Activated CD4-positive, alpha-beta T cell treated with anti-CD3 and anti-CD28 coated beads for 4 hours (primary cell): ENCODE data around the gene UNC13B.
A peak's percentile ranks its signal among the peaks of the same experiment; 100 is the strongest.
"Not testable (repeated sequence)": the region's sequence is repeated elsewhere in the genome, so short reads cannot be mapped to it uniquely, and the experiment has no call there.

Source experiments
- DNase-seq, 2 donors: peaks; one replicate each; pipeline ENCODE4 v3.0.0-alpha.2; 2020

UNC13B gene

DNA sequence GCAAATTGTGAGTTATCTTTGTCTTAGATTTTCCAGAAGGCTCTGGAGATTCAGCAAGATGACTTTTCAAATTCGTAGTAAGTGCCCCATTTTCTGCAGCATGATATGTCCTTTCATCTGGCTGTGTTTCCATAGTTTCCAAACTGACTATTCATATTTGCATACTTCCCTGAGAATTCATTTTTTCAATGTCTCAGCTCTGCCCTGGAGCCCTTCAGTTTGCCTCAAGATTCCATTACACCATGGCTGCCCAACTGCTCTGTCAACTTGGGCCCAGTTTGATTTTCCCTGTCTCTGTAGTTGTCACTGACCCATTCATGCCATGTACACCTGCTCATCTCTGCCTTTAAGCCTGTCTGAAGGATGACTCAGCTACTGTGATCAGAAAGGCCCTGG is 233.9 kb downstream of the UNC13B start:
- DNase-seq, result no peak

DNA sequence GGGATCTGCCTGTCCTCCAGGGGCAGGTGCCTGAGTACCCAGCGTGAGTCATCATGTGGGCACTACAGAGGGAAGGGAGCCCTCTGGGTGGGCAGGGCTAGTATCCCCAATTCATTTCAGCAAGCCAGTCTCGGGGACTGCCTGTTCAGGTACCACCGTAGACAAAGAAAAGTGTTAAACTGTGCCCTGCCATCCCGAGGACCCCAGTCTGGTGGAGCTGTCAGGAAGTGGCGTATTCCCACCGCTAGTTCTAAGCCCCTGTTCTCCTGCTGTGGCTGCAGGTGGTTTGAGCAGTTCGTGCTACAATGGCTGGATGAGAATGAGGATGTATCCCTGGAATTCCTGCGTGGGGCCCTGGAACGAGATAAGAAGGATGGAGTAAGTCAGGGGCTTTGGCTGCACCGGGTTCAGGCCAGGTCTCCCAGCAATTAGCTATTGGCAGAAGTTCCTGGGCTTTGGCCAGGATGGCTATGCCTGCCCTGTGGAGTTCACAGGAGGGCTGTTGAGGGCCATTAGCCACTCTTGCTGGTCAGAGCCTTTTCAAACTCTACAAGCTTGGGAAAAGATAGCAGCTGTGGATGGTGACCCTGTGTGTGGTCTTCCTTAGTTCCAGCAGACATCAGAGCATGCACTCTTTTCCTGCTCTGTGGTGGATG is 234.9 kb downstream of the UNC13B start:
- no peak for DNase-seq

DNA sequence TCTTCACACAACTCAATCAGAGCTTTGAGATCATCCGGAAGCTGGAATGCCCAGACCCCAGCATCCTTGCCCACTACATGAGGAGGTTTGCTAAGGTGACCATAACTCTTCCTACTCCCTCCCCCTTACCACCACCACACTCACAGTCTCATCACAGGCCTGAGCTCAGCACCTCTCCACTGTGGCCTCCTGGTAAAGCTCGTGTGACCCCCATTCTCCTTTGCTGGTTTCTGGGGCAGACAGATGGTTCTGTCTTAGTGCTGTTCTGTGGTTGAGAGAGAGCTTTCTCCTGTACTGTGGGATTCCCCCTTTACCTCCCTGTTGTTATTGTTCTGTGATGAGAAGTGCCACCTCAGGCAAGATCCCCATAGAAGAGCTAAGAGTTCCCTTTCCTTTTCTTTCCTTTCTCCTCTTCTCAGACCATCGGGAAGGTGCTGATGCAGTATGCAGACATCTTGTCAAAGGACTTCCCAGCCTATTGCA is 235.4 kb downstream of the UNC13B start:
- no peak for DNase-seq

DNA sequence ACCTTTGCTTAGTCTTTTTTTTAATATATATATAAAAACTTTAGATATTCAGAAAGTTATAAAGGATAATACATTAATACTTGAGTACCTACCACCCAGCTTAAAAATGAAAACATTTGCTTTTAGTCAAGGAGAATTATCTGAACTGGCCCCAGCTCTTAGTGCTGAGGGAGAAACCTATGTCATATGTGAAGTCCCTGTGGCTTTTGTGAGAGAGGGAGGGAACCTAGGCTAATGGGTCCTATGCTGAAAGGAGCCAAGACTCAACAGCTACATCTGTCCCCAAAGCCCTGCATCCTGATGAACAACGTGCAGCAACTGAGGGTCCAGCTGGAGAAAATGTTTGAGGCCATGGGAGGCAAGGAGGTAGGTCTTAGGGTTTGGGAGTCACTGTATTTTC is 236.1 kb downstream of the UNC13B start:
- no peak for DNase-seq

DNA sequence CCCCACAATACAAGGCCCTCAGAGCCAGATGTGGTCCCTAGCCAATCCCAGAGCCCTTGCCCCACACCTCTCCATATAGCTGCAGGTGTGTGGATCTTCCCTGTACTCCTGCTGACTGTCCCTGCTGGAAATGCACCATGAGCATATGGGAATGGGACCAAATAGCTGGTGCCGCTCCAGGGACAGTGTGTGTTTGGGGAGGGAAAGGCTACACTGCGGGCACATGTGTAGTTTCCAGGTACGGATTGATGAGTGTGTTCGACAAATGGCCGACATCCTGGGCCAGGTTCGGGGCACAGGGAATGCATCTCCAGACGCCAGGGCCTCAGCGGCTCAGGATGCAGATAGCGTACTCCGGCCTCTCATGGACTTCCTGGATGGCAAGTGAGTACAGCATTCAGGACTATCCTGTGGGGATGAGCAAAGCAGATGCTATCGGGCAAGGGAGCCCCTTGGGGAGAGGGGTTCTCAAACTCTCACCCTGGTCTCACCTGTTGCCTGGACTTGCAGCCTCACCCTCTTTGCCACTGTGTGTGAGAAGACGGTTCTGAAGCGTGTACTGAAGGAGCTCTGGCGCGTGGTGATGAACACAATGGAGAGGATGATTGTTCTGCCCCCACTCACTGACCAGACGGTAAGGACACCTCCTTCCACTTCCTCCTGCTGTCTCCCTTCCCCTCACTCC is 237.0 kb downstream of the UNC13B start:
- no peak for DNase-seq

DNA sequence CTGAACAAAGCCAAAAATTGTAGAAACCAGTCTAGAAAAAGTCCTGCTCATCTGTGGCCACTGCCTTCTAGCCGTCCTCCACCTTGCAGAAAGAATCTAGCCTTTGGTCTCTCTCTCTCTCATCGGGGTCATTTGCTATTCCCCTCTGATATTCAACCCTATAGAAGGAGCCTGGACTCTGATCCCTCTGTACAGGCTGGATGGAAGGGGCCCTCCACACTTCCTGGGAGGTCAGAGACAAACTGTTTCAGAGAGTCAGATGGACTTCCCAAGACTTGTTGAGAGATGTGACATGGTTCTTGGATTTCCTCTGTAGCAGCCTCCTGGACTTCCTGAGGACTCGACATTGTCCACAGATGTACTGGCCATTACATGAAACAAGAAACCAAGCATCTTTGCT is 243.1 kb downstream of the UNC13B start:
- DNase-seq, result no peak

DNA sequence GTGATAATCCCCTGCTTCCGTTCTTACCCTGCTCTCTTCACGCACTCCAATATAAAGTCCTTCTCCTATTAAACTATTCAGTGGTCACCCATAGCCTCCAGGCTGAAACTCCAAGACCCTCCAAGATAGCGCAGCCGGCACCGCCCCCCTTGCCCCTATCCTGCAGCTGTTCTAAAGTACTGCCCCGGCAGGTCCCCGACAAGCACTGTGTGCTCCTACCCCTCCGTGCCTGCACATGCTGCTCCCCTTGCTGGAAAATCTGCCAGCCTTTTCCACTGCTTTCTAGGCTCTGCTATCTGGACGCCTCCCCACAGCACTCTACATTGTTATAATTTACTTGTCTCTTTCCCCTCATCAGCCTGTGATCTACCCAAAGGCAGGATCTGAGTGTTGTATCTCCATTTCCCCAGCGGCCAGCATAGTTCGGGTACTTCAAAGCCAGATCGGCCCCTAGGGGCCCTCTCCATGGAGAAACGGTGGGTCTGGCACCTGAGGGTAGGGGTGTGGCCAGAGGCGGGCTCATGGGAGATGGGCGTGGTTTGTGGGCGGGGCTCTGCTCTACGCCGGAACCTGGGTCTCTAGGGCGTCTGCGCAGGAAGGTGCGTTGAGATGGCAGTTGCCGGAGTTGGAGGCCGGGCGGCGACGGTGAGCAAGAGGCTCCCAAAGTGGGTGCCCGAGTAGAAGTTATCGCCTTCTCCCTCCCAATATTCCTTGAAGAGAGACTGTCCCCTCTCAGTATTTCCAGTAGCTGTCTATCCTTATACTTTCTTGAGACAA is 244.6 kb downstream of the UNC13B start:
- DNase-seq, result peak in 1 of 2 donors; percentile 24

DNA sequence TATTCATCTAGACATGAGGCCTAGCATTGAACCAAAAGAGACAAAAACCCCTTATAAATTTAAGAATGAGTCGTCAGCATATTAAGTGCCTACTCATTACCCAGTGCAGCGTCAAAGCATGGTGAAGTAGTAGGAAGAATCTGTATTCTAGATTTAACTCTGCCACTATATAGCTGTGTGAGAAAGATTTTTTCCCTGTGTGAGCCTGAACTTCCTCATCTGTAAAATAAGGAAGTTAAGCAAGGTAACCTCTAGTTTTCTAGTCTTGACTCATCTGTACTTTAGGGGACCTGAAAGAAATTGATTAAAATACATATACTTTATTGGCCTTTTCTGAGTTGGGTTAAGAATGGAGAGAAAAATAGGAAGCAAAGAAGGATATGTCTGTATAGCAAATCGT is 246.0 kb downstream of the UNC13B start:
- no peak for DNase-seq

DNA sequence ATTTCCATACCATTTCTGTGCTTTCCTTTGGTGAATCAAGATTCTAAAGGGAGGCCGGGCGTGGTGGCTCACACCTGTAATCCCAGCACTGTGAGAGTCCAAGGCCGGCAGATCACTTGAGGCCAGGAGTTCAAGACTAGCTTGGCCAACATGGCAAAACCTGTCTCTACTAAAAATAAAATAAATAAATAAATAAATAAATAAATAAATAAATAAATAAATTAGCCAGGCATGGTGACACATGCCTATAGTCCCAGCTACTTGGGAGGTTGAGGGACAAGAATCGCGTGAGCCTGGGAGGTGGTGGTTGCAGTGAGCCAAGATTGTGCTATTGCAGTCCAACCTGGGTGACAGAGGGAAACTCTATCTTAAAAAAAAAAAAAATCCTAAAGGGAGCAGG is 247.6 kb downstream of the UNC13B start:
- DNase-seq, result not testable (repeated sequence)

DNA sequence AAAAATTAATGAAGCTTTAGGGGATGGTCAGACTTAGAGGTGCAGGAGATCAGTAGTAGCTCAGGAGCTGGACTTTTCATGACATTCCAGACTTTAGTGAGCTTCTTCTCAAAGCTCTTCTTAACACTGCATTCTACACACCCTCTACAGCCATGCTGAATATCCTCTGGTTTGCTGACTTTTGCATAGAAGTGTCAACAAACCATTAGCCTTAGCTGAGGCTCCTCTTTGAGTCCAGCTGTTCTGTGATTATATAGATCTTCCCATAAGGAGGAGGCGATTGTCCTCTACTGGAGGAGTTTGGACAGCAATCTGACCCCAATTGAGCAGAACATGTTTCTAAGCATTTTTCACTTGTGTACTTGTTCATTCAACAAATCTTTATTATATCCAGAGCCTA is 253.1 kb downstream of the UNC13B start:
- no peak for DNase-seq

DNA sequence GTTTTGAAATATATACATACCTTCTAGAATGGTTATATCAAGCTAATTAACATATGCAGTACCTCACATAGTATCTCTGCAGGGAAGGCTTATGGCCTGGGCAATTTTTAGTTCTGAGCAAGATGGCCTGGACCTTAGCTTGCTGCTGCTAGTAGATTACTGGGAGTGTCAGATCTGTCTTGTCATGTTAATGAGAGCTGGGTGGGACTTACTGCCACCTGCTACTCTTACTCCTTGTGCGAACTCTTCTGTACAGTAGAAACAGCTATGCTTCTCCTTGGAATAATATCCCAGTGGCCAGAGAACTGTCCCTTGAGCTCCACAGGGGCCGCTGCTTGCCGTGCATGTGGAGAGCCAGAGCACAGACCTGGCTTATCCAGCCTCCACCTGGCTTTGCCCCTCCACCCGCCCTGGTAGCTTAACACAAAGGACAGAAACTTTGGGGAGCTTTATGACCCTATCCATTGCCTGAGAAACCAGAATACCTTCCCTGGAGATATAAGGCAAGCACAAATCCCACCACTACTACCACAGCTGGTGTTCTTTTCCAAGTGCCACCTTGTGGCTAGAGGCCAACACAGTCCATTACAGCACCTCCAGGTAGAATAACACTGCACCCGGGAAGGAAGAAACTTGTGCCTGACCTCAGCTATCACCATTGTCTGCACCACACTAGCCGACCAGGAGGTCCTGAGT is 253.7 kb downstream of the UNC13B start:
- no peak for DNase-seq

DNA sequence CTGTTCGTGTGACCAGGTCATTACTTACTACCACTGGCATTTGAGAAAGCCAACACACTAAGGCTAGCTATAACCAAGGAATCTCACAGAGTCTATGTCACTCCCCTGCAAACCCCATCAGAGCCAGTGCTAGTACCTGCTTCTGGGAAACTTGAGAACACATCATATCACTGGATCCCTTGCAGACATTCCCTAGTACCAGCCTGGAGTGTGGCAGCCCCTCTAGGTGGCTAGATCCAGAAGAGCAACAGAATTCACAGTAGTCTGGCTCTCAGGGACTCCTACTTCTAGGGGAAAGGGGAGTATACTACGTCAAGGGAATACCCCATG is 254.3 kb downstream of the UNC13B start:
- DNase-seq, result no peak

DNA sequence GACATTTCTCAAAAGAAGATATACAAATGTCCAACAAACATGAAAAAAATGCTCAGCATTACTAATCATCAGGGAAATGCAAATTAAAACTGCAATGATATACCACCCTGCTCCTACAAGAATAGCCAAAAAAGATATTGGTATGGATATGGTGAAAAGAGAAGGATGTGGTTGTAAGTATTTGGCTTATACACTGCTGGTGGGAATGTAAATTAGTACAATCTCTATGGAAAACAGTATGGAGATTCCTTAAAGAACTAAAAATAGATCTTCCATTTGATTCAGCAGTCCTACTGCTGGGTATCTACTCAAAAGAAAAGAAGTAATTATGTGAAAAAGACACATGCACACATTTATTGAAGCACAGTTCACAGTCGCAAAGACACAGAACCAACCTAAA is 260.5 kb downstream of the UNC13B start:
- DNase-seq, result no peak

DNA sequence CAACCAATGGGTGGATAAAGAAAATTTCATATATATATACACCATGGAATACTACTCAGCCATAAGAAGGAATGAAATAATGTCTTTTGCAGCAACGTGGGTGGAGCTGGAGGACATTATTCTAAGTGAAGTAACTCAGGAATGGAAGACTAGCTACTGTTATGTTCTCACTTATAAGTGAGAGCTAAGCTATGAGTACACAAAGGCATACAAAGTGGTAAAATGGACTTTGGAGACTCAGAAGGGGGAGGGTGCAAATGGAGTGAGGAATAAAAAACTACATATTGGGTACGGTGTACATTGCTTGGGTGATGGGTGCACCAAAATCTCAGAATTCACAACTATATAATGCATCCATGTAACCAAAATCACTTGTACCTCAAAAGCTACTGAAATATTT is 260.9 kb downstream of the UNC13B start:
- no peak for DNase-seq

DNA sequence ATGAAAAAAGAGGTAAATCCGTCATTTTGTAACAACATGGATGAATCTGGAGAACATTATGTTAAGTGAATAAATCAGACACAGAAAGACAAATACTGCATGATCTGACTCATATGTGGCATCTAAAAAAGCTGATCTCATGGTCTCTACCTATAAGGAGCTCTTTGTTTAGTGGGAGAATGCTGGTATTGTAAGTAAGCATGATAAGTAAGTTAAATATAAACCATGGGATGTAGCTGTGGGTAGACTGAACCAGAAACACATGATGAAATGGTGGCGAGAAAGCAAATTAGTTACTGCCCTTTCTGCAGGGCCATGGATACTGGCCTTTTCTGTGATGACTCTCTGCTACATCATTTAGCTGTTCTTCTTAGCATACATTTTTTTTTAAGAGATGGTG is 261.7 kb downstream of the UNC13B start:
- DNase-seq, result no peak

DNA sequence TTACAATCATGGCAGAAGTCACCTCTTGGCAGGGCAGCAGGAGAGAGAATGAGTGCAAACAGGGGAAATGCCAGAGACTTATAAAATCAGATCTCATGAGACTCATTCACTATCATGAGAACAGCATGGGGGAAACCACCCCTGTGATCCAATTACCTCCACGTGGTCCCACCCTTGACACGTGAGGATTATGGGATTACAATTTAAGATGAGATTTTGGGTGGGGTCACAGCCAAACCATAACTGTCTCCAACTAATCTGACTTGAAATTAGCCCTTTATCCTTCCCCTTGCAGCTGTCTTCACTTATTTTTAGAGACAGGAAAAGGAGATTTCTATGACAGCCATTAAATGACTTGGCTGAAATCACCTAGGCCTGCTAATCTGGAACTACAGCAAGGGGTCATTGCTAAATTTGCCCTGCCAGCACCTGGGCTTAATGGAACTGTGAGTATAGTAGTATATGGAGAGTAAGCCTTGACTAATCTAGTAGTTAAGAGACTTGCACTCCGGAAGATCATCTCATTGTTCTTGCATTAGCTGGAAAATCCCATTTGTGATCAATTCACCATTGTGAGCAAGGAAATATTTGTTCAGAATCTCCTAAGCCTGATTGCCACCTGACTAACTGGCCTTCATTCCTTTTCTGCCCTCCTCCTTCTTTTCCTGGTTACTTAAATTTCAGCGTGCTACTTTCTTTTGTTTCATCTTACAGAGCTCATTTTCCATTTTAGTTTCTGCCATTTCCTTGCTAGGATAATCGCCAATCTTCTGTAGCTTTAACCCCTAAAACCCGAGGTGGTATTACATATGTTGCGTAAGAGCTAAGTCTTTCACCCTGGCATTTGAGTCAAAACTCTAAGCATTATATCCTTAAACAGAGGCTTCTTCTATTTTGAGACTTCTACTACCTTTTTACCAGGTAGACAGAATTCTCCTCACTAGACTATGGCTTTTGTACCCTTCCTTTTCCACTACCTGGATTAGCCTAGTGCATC is 262.8 kb downstream of the UNC13B start:
- DNase-seq, result no peak

DNA sequence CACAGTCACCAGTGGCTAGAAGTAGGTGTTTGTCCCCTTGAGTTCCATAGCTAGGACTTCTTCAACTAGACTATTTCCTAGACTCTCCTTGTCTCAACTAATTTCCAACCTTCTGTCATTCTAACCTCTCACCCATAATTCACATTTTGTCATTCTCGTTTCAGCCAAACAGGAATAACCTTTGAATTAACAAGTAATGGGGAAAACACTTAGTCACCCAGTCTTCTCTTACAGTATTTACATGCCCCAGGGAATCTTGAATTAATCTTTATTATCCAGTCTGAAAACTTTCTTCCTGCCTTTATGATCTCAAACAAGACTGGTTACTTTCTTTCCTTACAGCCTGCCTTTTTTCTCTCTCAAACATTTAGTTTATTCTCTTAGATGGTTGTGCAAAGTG is 264.8 kb downstream of the UNC13B start:
- no peak for DNase-seq

DNA sequence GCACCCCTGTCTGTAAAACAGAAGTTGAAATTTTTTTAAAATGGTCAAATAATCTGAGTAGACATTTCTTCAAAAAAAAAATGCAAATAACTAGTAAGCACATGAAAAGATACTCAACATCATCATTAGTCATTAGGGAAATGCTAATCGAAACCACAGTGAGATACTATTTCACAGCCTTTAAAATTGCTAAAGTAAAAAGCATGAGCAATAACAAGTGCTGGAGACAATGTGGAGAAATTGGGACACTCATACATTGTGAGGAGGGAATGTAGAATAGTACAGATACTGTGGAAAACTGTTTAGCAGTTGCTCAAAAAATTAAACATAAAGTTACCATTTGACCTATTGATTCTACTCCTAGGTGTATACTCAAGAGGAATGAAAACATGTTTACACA is 269.7 kb downstream of the UNC13B start:
- DNase-seq, result no peak

DNA sequence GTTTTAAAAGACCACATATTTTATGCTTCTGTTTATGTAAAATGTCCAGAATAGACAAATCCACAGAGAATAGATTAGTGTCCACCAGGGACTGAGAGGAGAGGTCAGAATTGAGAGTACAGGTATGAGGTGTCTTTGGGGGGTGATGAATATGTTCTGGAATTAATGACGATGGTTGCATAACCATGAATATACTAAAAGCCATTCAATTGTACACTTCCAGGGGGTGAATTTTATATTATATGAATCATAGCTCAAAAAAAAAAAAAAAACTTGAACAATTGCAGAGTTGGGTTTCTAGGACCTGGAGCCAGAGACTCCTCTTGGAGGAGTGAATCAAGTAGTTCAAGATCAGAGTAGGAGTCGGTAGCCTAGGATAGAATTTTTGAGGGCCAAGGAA is 270.3 kb downstream of the UNC13B start:
- no peak for DNase-seq

DNA sequence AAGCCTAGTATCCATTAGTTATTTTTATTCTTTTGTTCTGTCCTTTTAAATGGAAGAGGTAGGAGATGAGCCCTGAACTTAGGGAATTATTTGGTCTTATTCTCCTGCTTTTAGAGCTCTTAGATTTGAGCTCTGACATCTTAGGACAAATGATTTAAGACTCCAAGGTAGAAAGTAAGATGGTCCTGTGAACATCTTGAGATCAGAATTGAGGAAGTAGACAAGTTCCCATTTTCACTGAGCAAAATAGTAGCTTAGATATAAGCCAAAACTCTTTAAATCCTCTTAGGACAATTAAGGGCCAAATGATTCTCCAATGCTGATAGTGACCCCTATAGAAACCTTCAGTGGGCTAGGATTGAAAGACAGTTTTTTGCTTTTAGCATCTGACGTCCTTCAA is 275.1 kb downstream of the UNC13B start:
- no peak for DNase-seq

DNA sequence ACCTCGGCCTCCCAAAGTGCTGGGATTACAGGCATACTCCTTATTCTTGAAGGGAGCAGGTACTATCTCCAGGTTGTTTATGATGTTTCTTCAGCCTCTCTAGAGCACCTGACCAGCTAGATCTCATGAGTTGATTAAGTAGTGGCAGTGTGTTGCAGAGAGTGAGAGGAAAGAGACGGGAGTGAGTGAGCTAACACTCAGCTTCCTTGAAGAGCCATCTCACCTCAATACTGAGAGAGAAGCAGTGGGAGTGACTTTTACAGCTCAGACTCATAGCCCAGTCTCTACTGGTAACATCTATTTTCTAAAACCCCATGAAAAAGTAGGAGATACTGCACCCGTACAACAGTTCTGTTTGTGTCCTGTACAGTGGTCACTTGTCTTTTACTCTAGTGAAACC is 284.2 kb downstream of the UNC13B start:
- DNase-seq, result no peak

DNA sequence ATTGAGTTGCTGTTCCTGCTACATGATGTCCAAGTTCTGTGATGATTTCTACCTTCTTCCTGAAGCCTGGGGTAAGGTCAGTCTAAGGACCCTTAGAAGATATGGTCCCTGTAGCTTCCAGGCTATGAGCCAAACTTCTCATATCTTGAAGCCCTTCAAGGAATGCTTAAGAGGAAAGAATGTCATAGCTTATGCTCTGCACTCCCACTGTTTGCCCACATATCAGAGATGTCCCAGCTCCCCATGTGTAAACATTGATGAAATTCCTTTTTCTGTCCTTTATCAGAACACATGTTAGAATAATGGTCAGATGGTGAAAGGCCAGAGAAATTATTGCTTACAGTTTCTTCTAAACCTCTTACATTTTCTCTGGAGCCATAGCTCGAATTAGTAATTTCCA is 286.7 kb downstream of the UNC13B start:
- no peak for DNase-seq
